GM15510 (cell line): ENCODE measurements around the gene ANO9.

ENCODE experiments used
- POLR2A ChIP-seq: IDR thresholded peaks from 3 replicates; pipeline ENCODE4 v1.6.1; 2011; ENCODE audit warnings: borderline replicate concordance; ENCODE audit not compliant: insufficient read length; ENCODE audit errors: extremely low read depth

The ANO9 gene

GRCh38 chr11:449889-450808 is 8.3 kb upstream of the ANO9 start, which contains the start of gene PTDSS2:
Gene PTDSS2 (plus strand): TSS chr11:450279. CDS start chr11:450456, 177 bp downstream.
- peak; percentile 74 for TF ChIP-seq POLR2A

DNA sequence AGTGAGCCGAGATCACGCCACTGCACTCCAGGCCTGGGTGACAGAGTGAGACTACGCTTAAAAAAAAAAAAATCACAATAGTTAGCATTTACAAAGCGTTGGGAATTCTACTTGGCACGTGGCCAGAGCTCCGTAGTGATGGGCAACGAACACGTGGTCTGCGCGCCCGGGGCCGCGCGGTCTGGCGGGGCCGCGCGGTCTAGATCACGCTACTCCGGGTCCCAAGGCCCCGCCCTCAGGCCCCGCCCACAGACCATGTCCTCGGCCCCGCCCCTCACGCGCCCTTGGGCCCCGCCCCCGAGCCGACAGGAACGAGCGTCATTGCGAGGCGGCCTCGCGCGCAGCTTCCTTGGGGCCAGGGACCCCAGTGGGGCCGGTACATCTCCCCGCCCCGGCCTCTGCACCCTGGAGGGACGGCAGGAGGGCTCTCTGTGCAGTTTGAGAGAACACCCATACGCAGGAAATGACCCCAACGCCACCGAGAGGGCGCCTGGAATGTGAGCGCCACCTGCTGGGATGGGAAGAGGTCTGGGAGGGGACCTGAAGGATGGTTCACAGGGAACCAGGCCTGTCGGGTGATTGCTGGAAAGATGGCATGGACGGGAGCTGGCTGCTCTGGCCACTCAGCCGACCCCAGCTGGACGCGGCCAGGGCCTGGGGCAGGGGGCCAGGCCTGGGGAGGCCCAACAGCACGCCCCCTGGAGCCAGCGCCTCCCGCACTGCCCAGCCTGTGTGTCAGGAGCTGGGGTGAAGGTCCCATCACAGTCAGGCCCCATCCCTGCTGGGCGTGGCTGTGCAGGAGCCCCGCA is 6.3 kb upstream of the ANO9 start:
- peak; percentile 88 for TF ChIP-seq POLR2A

- TF ChIP-seq POLR2A, result no peak
These were observed 5.1 kb upstream of the ANO9 start for GRCh38 chr11:446891-447290.

DNA sequence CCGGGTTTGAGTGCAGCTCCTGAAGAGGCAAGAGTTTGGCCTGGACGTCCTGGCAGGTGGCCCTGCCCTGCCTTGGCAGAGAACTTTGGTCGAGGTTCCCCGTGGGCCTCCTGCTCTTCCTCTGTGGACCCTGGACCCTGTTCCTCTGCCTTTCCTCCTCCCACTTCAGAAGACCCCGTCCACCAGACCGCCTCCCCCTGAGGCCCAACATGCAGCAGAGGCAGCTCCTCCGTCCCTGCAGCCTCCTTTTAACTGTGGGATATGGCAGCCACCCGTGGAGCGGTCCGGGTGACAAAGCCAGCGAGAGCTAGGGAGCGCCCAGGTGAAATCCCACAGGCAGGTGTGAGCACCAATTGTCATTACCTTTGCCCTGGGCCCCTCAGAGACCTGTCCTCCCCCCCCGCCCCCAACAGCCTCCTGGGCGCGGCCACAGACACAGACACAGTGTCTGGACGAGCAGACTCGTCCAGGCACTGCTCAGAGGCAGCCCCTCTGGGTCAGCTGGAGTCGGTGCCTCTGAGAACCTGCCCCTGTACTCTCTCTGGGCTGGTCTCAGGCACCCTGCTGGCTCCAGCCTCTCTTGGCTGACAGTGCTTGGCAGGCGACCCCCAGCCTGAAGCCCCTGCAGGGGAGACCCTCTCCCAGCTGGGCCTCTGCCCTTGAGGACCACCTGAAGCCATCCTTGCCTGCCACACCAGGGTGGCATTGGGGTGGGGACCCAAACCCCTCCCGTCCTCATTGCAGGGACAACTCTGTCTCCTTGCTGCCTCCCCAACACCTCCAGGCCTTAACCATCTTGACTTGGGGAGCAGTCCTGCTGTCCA is 4.2 kb upstream of the ANO9 start:
- no peak for TF ChIP-seq POLR2A

DNA sequence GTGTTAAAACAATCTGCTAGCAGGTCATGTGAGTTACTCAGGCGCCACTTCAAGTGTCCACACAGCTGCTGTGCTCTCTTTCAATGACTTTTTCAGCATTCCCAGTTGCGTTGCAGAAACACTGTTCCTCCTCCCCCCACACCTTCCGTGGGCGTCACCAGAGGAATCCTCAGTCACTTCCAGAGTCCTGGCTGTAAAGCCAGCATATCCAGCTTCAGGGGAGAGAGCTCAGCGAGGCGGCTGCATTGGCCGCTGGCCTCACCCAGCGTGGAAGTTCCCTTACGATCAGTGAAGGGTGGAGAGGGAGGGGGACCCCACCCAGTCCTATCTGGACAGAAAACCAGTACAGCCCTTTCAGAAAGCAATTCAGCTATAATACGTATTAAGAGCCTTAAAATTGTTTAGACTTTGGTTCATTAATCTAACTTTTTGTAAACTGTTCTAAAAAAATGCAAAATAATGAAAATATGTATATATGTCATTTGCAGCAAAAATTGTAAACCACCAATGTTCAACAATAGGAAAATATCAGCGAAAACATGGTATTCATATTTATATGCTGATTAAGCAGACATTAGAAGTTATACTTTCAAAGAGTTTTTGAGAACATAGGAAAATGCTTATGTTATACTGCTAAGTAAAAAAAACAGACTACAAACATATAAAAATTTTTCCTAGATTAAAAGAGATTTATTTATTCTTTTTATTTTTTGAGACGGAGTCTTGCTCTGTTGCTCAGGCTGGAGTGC is 2.8 kb upstream of the ANO9 start:
- TF ChIP-seq POLR2A, result no peak

DNA sequence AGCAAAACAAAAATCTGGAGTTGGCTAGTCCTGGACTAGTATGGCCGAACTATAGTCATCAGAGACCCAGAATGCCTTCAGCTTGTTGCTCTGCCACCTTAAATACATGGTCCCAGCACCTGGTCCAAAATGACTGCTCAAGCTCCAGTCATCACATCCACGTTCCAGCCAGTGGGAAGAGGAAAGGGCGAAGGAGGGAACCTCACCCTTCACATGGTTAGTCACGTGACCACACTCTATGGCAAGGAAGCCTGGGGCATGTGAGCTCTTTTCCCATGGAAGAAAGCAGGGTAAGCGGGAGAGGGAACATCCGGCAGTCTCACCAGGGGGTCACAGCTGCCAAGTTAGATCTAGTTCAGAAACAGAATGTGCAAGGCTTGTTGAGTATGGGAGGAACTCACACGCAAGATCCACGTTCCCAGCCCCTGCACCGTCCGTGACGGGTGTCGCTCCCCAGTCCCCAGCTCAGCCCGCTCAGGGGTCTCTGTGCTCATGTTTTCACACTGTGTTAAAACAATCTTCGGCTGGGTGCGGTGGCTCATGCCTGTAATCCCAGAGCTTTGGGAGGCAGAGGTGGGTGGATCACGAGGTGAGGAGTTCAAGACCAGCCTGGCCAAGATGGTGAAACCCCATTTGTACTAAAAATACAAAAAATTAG is 1.9 kb upstream of the ANO9 start:
- no peak for TF ChIP-seq POLR2A

- no peak for TF ChIP-seq POLR2A
These were observed 835 bp upstream of the ANO9 start for GRCh38 chr11:442611-443081.

GRCh38 chr11:441043-441417 is 781 bp downstream of the ANO9 start:
- TF ChIP-seq POLR2A, result no peak

- no peak for TF ChIP-seq POLR2A
These were observed 1.5 kb downstream of the ANO9 start for GRCh38 chr11:440065-441042.

DNA sequence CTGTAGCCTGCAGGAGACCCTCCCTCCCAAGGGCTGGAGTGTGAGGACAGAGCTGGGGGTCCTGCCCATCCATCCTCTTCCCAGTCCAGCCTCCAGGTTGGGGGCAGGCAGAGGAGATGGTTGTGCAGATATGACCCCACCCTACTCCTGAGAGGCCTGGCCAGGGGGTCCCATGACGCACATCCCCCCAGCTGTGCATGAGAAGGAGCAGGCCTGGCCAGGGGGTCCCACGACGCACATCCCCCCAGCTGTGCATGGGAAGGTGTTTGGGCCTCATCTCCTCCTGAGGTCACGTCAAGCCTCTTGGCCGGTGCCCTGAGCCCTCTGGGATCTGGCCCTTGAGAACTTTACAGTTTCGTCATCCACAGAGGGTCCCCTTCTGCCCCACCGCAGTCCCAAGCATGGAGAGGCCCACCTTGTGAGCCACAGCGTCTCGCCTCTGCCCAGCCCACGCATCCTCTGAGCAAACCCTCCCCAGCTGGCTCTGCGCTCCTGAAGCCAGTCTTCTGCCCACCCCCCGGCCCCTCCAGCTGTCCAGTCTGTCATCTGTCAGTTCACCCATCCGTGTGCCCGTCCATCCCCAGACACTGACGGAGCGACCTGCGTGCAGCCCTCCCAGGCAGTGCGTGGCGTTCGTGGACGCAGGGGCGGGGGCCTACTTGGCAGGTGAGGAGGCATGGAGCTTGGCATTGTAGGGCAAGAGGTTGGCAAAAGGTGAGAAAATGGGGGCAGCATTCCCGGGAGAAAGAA is 2.3 kb downstream of the ANO9 start:
- no peak for TF ChIP-seq POLR2A

GRCh38 chr11:438101-438844 is 3.5 kb downstream of the ANO9 start:
- no peak for TF ChIP-seq POLR2A

GRCh38 chr11:437228-437870 is 4.5 kb downstream of the ANO9 start:
- no peak for TF ChIP-seq POLR2A
